H1 (cell line): ENCODE results near the gene SLX4IP. TPM values are rescaled to one million over a fixed set of nuclear protein-coding genes. Genes with fewer than 3 reads are reported as not detected.

Experiments used
- CTBP2 ChIP-seq: IDR thresholded peaks from 2 replicates; pipeline ENCODE4 v1.7.0; 2011; ENCODE audit warnings: borderline replicate concordance, mild to moderate bottlenecking, moderate library complexity, mixed read lengths, low read length; ENCODE audit not compliant: insufficient read depth, insufficient read length
- POU5F1 ChIP-seq: IDR thresholded peaks from 2 replicates; pipeline ENCODE4 v1.6.1; 2011; ENCODE audit warnings: low read depth, mild to moderate bottlenecking, low read length, moderate library complexity
- RAD21 ChIP-seq, 2 experiments: IDR thresholded peaks in 1 of 2; conservative IDR thresholded peaks in 1 of 2; 2 replicates each; pipeline ENCODE4 v1.6.1; 2011; ENCODE audit warnings: low read depth in 2 of 2, low read length in 2 of 2, improper control_type of control experiment in 1 of 2, inconsistent platforms in 1 of 2, mild to moderate bottlenecking in 1 of 2, moderate library complexity in 1 of 2
- SIX5 ChIP-seq: IDR thresholded peaks from 2 replicates; pipeline ENCODE4 v1.6.1; 2011; ENCODE audit warnings: mild to moderate bottlenecking, low read depth, low read length
- polyA plus RNA-seq, 7 experiments: library from polyadenylated mRNA; depleted of rRNA in 3 of 7; stranded (reverse) in 5 of 7; unstranded in 2 of 7; fragments of >200 nt in 5 of 7; fragments of 200-250 nt in 2 of 7; gene quantifications; 1 replicate in 5 of 7; 2 replicates in 1 of 7; 4 replicates in 1 of 7; pipeline versions ENCODE4 v1.2.1 to v1.2.3, GENCODE V29; 2011 to 2013; ENCODE audit warnings: missing spikeins in 2 of 7, mixed read lengths in 2 of 7
- total RNA-seq: library from RNA; stranded (reverse); fragmentation: NEBNext Ultra II Directional; extraction: Animal tissue kit (Norgen Biotek cat#: 25700); gene quantifications from 2 replicates; pipeline ENCODE4 v1.2.1, GENCODE V29; 2021

The SLX4IP gene
- total and polyA plus RNA-seq, 2 of the 8 experiments (the other 6 are each of a cell fraction or from before 2014, with no cell fraction given) = 2.4 to 8.7 TPM

DNA sequence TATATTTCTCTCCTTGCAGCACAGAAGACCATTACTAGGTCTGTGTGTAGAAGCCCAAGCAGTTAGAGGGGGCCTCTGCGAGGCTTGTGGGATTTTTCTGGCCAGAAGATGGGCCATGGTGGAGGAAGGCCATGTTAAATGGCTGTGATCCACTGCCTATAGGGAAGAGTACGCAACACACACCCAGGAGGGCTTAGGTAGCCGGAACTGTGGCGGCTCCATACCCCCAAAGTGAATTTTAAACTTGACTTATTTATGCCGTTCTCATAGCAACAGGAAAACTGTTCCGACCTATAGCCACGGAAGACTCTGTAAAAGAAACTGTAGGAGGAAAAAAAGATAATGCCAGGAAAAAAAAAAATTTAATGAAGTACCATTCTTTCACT, 69.5 kb downstream of the SLX4IP start (continued):
- TF ChIP-seq POU5F1 (no peak), RAD21 (IDR thresholded peaks at IDR 0.05 in 1 of 2, conservative IDR thresholded peaks at IDR 0.05 in 1 of 2; ENCODE audit: low read depth in 2 of 2, low read length in 2 of 2) (no peak), SIX5 (no peak), CTBP2 (no peak)
- TF ChIP-seq, all 59 proteins: peak for 0
